Ishikawa (cell line): ENCODE measurements around the gene CDC23.

Experiments
- CEBPB ChIP-seq: IDR thresholded peaks from 2 replicates; pipeline ENCODE4 v1.6.1; 2012
- CREB1 ChIP-seq: IDR thresholded peaks from 2 replicates; pipeline ENCODE4 v1.6.1; 2012; ENCODE audit warnings: low read depth
- EP300 ChIP-seq: IDR thresholded peaks from 2 replicates; pipeline ENCODE4 v1.6.1; 2012; ENCODE audit warnings: borderline replicate concordance
- TAF1 ChIP-seq: IDR thresholded peaks from 2 replicates; pipeline ENCODE4 v1.6.1; 2012; ENCODE audit warnings: low read depth, mild to moderate bottlenecking
- TEAD4 ChIP-seq: IDR thresholded peaks from 2 replicates; pipeline ENCODE4 v1.6.1; 2012
- YY1 ChIP-seq: IDR thresholded peaks from 2 replicates; pipeline ENCODE4 v1.6.1; 2012; ENCODE audit warnings: low read depth
- TF ChIP-seq, protein P1 (sequence below): IDR thresholded peaks from 2 replicates; pipeline ENCODE4 v1.6.1; 2012; ENCODE audit warnings: low read depth, mild to moderate bottlenecking

DNA sequence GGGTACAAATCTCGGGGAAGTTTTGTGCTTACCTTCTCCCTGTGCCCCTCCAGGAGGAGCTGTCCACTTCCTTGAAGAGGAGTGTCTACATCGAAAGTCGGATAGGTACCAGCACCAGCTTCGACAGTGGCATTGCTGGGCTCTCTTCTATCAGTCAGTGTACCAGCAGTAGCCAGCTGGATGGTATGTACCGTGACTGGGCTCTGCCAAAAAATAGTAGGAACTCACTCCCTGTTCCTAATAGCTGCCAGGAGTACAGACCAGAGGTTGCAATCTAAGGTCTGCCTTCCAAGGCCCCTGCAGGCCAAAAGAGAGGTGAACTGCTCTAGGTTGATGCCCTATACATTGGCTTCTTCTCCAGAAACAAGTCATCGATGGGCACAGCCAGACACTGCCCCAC is 30.3 kb downstream of the CDC23 start:
- TF ChIP-seq TEAD4: no peak
- no peak for TF ChIP-seq CEBPB
- no peak for TF ChIP-seq TAF1
- no peak for TF ChIP-seq YY1
- TF ChIP-seq CREB1: no peak
- no peak for TF ChIP-seq EP300
- TF ChIP-seq, protein P1, sequence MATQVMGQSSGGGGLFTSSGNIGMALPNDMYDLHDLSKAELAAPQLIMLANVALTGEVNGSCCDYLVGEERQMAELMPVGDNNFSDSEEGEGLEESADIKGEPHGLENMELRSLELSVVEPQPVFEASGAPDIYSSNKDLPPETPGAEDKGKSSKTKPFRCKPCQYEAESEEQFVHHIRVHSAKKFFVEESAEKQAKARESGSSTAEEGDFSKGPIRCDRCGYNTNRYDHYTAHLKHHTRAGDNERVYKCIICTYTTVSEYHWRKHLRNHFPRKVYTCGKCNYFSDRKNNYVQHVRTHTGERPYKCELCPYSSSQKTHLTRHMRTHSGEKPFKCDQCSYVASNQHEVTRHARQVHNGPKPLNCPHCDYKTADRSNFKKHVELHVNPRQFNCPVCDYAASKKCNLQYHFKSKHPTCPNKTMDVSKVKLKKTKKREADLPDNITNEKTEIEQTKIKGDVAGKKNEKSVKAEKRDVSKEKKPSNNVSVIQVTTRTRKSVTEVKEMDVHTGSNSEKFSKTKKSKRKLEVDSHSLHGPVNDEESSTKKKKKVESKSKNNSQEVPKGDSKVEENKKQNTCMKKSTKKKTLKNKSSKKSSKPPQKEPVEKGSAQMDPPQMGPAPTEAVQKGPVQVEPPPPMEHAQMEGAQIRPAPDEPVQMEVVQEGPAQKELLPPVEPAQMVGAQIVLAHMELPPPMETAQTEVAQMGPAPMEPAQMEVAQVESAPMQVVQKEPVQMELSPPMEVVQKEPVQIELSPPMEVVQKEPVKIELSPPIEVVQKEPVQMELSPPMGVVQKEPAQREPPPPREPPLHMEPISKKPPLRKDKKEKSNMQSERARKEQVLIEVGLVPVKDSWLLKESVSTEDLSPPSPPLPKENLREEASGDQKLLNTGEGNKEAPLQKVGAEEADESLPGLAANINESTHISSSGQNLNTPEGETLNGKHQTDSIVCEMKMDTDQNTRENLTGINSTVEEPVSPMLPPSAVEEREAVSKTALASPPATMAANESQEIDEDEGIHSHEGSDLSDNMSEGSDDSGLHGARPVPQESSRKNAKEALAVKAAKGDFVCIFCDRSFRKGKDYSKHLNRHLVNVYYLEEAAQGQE: no peak
